Measurements from ENCODE around the gene IDI1.

DNA sequence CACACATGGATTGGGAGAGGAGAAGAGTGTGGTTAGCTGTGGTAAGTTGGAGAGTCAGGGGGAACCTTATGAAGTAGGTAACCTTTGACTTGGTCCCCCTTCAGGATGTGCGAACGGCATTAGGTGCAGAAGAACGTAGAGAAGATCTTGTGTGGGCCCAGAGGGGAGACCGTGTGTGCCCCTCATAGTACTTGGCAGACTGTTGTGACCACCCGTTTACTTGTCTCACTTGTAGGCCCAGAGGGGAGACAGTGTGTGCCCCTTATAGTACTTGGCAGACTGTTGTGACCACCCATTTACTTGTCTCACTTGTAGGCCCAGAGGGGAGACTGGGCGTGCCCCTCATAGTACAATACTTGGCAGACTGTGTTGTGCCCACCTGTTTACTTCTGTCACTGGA lies 58.1 kb downstream of the IDI1 start:
- no peak for TF ChIP-seq CTCF (IDR thresholded peaks at IDR 0.05; ENCODE audit: low read depth, low read length, poor library complexity, severe bottlenecking)
- no peak for TF ChIP-seq EZH2phosphoT487 (IDR thresholded peaks at IDR 0.05; ENCODE audit: borderline replicate concordance, low read length)

All from DOHH2 (cell line).